HepG2 (cell line): ENCODE results near the gene CTDSP2. TPM values are rescaled to one million over a fixed set of nuclear protein-coding genes. Genes with fewer than 3 reads are reported as not detected.

ENCODE experiments used
- CEBPG ChIP-seq: IDR thresholded peaks from 2 replicates; pipeline ENCODE4 v1.6.1; 2016
- GABPB1 ChIP-seq: IDR thresholded peaks from 2 replicates; pipeline ENCODE4 v1.6.1; 2016; ENCODE audit warnings: mild to moderate bottlenecking, missing genetic modification reagents, moderate library complexity, missing compliant biosample characterization
- GFI1 ChIP-seq: sonication (generic); formaldehyde crosslinking; IDR thresholded peaks from 2 replicates; pipeline ENCODE4 v1.5.0; 2020; ENCODE audit warnings: missing genetic modification reagents, mild to moderate bottlenecking, borderline replicate concordance
- RAD51 ChIP-seq: fragments of 450-650 bp; IDR thresholded peaks from 2 replicates; pipeline ENCODE4 v1.6.1; 2016; ENCODE audit warnings: borderline replicate concordance
- SP2 ChIP-seq: sonication (generic); formaldehyde crosslinking; IDR thresholded peaks from 2 replicates; pipeline ENCODE4 v1.5.1; 2020; ENCODE audit warnings: mild to moderate bottlenecking, missing genetic modification reagents
- ZMYM4 ChIP-seq: sonication (generic); formaldehyde crosslinking; IDR thresholded peaks from 2 replicates; pipeline ENCODE4 v1.8.1; 2023; ENCODE audit warnings: mild to moderate bottlenecking, missing genetic modification reagents
- polyA plus RNA-seq, 8 experiments: library from polyadenylated mRNA; depleted of rRNA in 3 of 8; stranded (reverse) in 7 of 8; unstranded in 1 of 8; fragments of >200 nt; fragmentation: Illumina TruSeq in 4 of 8; extraction: Trizol in 4 of 8; gene quantifications; 2 replicates each; pipeline versions ENCODE4 v1.2.1 to v1.2.3, GENCODE V29; 2011 to 2016; ENCODE audit warnings: low read depth in 4 of 8, missing spikeins in 1 of 8, mixed read lengths in 1 of 8; ENCODE audit not compliant: insufficient read depth in 1 of 8
- total RNA-seq, 5 experiments: library from RNA; depleted of rRNA; stranded (reverse); fragments of >200 nt; fragmentation: Illumina TruSeq; extraction: Trizol; gene quantifications; 2 replicates each; pipeline ENCODE4 v1.2.3, GENCODE V29; 2016; ENCODE audit warnings: low read depth in 1 of 5
- TF ChIP-seq, protein P1 (sequence below): sonication (generic); formaldehyde crosslinking; IDR thresholded peaks from 2 replicates; pipeline ENCODE4 v1.4.0; 2020; ENCODE audit warnings: missing genetic modification reagents
- TF ChIP-seq, protein P2 (sequence below): sonication (generic); formaldehyde crosslinking; IDR thresholded peaks from 2 replicates; pipeline ENCODE4 v1.5.0; 2020; ENCODE audit warnings: mild to moderate bottlenecking, missing genetic modification reagents, borderline replicate concordance
- TF ChIP-seq, protein P3 (sequence below): IDR thresholded peaks from 2 replicates; pipeline ENCODE4 v1.6.1; 2016; ENCODE audit warnings: missing compliant biosample characterization, missing genetic modification reagents, borderline replicate concordance
- TF ChIP-seq, protein P4 (sequence below): sonication (generic); formaldehyde crosslinking; conservative IDR thresholded peaks from 2 replicates; pipeline ENCODE4 v1.5.0; 2020; ENCODE audit warnings: missing genetic modification reagents
- TF ChIP-seq, protein P5 (sequence below): sonication (generic); formaldehyde crosslinking; conservative IDR thresholded peaks from 2 replicates; pipeline ENCODE4 v1.4.0; 2020; ENCODE audit warnings: mild to moderate bottlenecking, missing genetic modification reagents, moderate library complexity
- TF ChIP-seq, protein P6 (sequence below): sonication (generic); formaldehyde crosslinking; IDR thresholded peaks from 2 replicates; pipeline ENCODE4 v1.4.0; 2020; ENCODE audit warnings: missing genetic modification reagents

Gene CTDSP2
- total and polyA plus RNA-seq, 2 of the 13 experiments (the other 11 are each of a cell fraction or from before 2014, with no cell fraction given), result 38.1 to 82.5 TPM

DNA sequence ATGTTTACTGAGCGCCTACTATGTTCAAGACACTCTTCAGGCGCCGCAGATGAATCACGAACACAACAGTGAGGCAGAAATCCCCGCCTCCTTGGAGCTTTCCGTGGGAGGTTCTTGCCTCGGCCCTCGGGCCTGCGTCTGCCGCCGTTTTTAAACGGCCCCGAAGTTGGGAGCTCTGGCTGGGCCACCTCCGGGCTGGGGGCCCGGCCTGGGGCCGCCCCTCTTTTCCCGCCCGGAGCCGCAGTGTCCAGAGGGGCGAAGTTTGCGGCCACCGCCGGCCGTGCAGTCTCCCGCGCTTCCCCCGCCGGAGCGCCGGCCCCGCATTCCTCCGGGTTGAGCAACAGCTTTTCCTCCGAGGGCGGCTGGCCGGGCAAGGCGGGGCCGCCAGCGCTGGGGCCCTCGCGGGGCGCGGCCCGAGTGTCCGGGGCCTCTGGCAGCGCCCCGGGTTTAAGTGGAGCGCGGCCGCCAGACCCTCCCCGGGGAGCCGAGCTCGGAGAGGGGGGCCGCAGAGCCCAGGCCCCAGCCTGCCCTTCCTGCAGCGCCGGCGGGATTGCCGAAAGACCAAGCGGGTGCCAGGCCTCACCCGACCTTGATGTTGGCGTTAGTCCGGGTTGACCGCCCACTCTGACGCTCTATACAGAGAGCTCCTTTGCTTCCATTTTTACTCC lies 18.7 kb upstream of the CTDSP2 start (continued):
- TF ChIP-seq CEBPG (peak; percentile 89), ZMYM4 (CRISPR knock-in tag) (peak; percentile 53), GFI1 (CRISPR knock-in tag) (peak; percentile 58), SP2 (CRISPR knock-in tag) (no peak), RAD51 (no peak), GABPB1 (CRISPR knock-in tag) (peak; percentile 43; the same call in 1 of the 2 replicates)
- TF ChIP-seq, protein P1, sequence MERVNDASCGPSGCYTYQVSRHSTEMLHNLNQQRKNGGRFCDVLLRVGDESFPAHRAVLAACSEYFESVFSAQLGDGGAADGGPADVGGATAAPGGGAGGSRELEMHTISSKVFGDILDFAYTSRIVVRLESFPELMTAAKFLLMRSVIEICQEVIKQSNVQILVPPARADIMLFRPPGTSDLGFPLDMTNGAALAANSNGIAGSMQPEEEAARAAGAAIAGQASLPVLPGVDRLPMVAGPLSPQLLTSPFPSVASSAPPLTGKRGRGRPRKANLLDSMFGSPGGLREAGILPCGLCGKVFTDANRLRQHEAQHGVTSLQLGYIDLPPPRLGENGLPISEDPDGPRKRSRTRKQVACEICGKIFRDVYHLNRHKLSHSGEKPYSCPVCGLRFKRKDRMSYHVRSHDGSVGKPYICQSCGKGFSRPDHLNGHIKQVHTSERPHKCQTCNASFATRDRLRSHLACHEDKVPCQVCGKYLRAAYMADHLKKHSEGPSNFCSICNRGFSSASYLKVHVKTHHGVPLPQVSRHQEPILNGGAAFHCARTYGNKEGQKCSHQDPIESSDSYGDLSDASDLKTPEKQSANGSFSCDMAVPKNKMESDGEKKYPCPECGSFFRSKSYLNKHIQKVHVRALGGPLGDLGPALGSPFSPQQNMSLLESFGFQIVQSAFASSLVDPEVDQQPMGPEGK (CRISPR knock-in tag), result peak; percentile 67
- TF ChIP-seq, protein P2, sequence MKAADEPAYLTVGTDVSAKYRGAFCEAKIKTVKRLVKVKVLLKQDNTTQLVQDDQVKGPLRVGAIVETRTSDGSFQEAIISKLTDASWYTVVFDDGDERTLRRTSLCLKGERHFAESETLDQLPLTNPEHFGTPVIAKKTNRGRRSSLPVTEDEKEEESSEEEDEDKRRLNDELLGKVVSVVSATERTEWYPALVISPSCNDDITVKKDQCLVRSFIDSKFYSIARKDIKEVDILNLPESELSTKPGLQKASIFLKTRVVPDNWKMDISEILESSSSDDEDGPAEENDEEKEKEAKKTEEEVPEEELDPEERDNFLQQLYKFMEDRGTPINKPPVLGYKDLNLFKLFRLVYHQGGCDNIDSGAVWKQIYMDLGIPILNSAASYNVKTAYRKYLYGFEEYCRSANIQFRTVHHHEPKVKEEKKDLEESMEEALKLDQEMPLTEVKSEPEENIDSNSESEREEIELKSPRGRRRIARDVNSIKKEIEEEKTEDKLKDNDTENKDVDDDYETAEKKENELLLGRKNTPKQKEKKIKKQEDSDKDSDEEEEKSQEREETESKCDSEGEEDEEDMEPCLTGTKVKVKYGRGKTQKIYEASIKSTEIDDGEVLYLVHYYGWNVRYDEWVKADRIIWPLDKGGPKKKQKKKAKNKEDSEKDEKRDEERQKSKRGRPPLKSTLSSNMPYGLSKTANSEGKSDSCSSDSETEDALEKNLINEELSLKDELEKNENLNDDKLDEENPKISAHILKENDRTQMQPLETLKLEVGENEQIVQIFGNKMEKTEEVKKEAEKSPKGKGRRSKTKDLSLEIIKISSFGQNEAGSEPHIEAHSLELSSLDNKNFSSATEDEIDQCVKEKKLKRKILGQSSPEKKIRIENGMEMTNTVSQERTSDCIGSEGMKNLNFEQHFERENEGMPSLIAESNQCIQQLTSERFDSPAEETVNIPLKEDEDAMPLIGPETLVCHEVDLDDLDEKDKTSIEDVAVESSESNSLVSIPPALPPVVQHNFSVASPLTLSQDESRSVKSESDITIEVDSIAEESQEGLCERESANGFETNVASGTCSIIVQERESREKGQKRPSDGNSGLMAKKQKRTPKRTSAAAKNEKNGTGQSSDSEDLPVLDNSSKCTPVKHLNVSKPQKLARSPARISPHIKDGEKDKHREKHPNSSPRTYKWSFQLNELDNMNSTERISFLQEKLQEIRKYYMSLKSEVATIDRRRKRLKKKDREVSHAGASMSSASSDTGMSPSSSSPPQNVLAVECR (CRISPR knock-in tag), result peak; percentile 48; the same call in 1 of the 2 replicates
- TF ChIP-seq, protein P3, sequence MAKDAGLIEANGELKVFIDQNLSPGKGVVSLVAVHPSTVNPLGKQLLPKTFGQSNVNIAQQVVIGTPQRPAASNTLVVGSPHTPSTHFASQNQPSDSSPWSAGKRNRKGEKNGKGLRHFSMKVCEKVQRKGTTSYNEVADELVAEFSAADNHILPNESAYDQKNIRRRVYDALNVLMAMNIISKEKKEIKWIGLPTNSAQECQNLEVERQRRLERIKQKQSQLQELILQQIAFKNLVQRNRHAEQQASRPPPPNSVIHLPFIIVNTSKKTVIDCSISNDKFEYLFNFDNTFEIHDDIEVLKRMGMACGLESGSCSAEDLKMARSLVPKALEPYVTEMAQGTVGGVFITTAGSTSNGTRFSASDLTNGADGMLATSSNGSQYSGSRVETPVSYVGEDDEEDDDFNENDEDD, result peak; percentile 68; the same call in 1 of the 2 replicates
- TF ChIP-seq, protein P4, sequence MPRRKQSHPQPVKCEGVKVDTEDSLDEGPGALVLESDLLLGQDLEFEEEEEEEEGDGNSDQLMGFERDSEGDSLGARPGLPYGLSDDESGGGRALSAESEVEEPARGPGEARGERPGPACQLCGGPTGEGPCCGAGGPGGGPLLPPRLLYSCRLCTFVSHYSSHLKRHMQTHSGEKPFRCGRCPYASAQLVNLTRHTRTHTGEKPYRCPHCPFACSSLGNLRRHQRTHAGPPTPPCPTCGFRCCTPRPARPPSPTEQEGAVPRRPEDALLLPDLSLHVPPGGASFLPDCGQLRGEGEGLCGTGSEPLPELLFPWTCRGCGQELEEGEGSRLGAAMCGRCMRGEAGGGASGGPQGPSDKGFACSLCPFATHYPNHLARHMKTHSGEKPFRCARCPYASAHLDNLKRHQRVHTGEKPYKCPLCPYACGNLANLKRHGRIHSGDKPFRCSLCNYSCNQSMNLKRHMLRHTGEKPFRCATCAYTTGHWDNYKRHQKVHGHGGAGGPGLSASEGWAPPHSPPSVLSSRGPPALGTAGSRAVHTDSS, result no peak
- TF ChIP-seq, protein P5, sequence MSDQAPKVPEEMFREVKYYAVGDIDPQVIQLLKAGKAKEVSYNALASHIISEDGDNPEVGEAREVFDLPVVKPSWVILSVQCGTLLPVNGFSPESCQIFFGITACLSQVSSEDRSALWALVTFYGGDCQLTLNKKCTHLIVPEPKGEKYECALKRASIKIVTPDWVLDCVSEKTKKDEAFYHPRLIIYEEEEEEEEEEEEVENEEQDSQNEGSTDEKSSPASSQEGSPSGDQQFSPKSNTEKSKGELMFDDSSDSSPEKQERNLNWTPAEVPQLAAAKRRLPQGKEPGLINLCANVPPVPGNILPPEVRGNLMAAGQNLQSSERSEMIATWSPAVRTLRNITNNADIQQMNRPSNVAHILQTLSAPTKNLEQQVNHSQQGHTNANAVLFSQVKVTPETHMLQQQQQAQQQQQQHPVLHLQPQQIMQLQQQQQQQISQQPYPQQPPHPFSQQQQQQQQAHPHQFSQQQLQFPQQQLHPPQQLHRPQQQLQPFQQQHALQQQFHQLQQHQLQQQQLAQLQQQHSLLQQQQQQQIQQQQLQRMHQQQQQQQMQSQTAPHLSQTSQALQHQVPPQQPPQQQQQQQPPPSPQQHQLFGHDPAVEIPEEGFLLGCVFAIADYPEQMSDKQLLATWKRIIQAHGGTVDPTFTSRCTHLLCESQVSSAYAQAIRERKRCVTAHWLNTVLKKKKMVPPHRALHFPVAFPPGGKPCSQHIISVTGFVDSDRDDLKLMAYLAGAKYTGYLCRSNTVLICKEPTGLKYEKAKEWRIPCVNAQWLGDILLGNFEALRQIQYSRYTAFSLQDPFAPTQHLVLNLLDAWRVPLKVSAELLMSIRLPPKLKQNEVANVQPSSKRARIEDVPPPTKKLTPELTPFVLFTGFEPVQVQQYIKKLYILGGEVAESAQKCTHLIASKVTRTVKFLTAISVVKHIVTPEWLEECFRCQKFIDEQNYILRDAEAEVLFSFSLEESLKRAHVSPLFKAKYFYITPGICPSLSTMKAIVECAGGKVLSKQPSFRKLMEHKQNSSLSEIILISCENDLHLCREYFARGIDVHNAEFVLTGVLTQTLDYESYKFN (CRISPR knock-in tag), result peak; percentile 52
- TF ChIP-seq, protein P6, sequence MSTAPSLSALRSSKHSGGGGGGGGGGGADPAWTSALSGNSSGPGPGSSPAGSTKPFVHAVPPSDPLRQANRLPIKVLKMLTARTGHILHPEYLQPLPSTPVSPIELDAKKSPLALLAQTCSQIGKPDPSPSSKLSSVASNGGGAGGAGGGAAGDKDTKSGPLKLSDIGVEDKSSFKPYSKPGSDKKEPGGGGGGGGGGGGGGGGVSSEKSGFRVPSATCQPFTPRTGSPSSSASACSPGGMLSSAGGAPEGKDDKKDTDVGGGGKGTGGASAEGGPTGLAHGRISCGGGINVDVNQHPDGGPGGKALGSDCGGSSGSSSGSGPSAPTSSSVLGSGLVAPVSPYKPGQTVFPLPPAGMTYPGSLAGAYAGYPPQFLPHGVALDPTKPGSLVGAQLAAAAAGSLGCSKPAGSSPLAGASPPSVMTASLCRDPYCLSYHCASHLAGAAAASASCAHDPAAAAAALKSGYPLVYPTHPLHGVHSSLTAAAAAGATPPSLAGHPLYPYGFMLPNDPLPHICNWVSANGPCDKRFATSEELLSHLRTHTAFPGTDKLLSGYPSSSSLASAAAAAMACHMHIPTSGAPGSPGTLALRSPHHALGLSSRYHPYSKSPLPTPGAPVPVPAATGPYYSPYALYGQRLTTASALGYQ (CRISPR knock-in tag), result 0 out of 2 replicates have a peak, but pooled peaks have one; percentile 31
